HepG2 (cell line): ENCODE measurements around the gene MCF2L. TPM values are rescaled to one million over a fixed set of nuclear protein-coding genes. Genes with fewer than 3 reads are reported as not detected.

ENCODE experiments used
- CAMTA2 ChIP-seq: sonication (generic); formaldehyde crosslinking; IDR thresholded peaks from 2 replicates; pipeline ENCODE4 v1.4.0; 2020; ENCODE audit warnings: mild to moderate bottlenecking, missing genetic modification reagents, borderline replicate concordance
- CHD2 ChIP-seq: IDR thresholded peaks from 2 replicates; pipeline ENCODE4 v1.6.1; 2011; ENCODE audit warnings: low read depth, low read length, improper control_type of control experiment
- EP300 ChIP-seq, 3 experiments: sonication (generic) in 1 of 3; formaldehyde crosslinking in 1 of 3; IDR thresholded peaks; 2 replicates each; pipeline versions ENCODE4 v1.5.1 to v1.6.1; 2011 to 2020; ENCODE audit warnings: low read depth in 2 of 3, low read length in 2 of 3, borderline replicate concordance in 1 of 3, improper control_type of control experiment in 1 of 3, mild to moderate bottlenecking in 1 of 3, missing genetic modification reagents in 1 of 3, moderate library complexity in 1 of 3
- HDAC2 ChIP-seq: sonication (generic); formaldehyde crosslinking; IDR thresholded peaks from 2 replicates; pipeline ENCODE4 v1.4.0; 2020; ENCODE audit warnings: missing genetic modification reagents
- HNF4A ChIP-seq: sonication (generic); formaldehyde crosslinking; IDR thresholded peaks from 2 replicates; pipeline ENCODE4 v1.4.0; 2020; ENCODE audit warnings: missing genetic modification reagents
- KLF15 ChIP-seq: sonication (generic); formaldehyde crosslinking; IDR thresholded peaks from 2 replicates; pipeline ENCODE4 v1.8.1; 2023; ENCODE audit warnings: borderline replicate concordance, mild to moderate bottlenecking, inconsistent platforms, missing genetic modification reagents, mixed read lengths
- MXD4 ChIP-seq: IDR thresholded peaks from 2 replicates; pipeline ENCODE4 v1.6.1; 2016; ENCODE audit warnings: mild to moderate bottlenecking, missing biosample characterization, missing genetic modification reagents
- RBAK ChIP-seq: sonication (generic); formaldehyde crosslinking; IDR thresholded peaks from 2 replicates; pipeline ENCODE4 v1.5.1; 2020; ENCODE audit warnings: mild to moderate bottlenecking, missing genetic modification reagents
- SMAD9 ChIP-seq: sonication (generic); formaldehyde crosslinking; IDR thresholded peaks from 2 replicates; pipeline ENCODE4 v1.5.1; 2020; ENCODE audit warnings: mild to moderate bottlenecking, missing genetic modification reagents
- ZBTB42 ChIP-seq: sonication (generic); formaldehyde crosslinking; IDR thresholded peaks from 2 replicates; pipeline ENCODE4 v1.5.0; 2020; ENCODE audit warnings: mild to moderate bottlenecking, missing genetic modification reagents
- ZEB1 ChIP-seq: IDR thresholded peaks from 2 replicates; pipeline ENCODE4 v1.6.1; 2012; ENCODE audit warnings: mild to moderate bottlenecking, low read depth, inconsistent platforms; ENCODE audit not compliant: insufficient replicate concordance
- ZNF331 ChIP-seq: sonication (generic); formaldehyde crosslinking; IDR thresholded peaks from 2 replicates; pipeline ENCODE4 v1.4.0; 2020; ENCODE audit warnings: missing genetic modification reagents
- ZNF496 ChIP-seq: sonication (generic); formaldehyde crosslinking; IDR thresholded peaks from 2 replicates; pipeline ENCODE4 v1.8.1; 2023; ENCODE audit warnings: mild to moderate bottlenecking, moderate library complexity, missing genetic modification reagents; ENCODE audit not compliant: insufficient replicate concordance
- ZNF816 ChIP-seq: sonication (generic); formaldehyde crosslinking; IDR thresholded peaks from 2 replicates; pipeline ENCODE4 v1.8.0; 2022; ENCODE audit warnings: missing genetic modification reagents, mild to moderate bottlenecking, borderline replicate concordance
- ZNF878 ChIP-seq: sonication (generic); formaldehyde crosslinking; IDR thresholded peaks from 2 replicates; pipeline ENCODE4 v1.8.1; 2023; ENCODE audit warnings: mild to moderate bottlenecking, missing genetic modification reagents, moderate library complexity
- ZNF891 ChIP-seq: sonication (generic); formaldehyde crosslinking; IDR thresholded peaks from 2 replicates; pipeline ENCODE4 v1.5.0; 2020; ENCODE audit warnings: mild to moderate bottlenecking, missing genetic modification reagents
- ZSCAN12 ChIP-seq: sonication (generic); formaldehyde crosslinking; IDR thresholded peaks from 2 replicates; pipeline ENCODE4 v1.9.0; 2021; ENCODE audit warnings: mild to moderate bottlenecking, missing genetic modification reagents
- polyA plus RNA-seq, 8 experiments: library from polyadenylated mRNA; depleted of rRNA in 3 of 8; stranded (reverse) in 7 of 8; unstranded in 1 of 8; fragments of >200 nt; fragmentation: Illumina TruSeq in 4 of 8; extraction: Trizol in 4 of 8; gene quantifications; 2 replicates each; pipeline versions ENCODE4 v1.2.1 to v1.2.3, GENCODE V29; 2011 to 2016; ENCODE audit warnings: low read depth in 4 of 8, missing spikeins in 1 of 8, mixed read lengths in 1 of 8; ENCODE audit not compliant: insufficient read depth in 1 of 8
- total RNA-seq, 5 experiments: library from RNA; depleted of rRNA; stranded (reverse); fragments of >200 nt; fragmentation: Illumina TruSeq; extraction: Trizol; gene quantifications; 2 replicates each; pipeline ENCODE4 v1.2.3, GENCODE V29; 2016; ENCODE audit warnings: low read depth in 1 of 5
- TF ChIP-seq, protein P1 (sequence below): sonication (generic); formaldehyde crosslinking; IDR thresholded peaks from 2 replicates; pipeline ENCODE4 v1.4.0; 2020; ENCODE audit warnings: mild to moderate bottlenecking, low read depth, missing genetic modification reagents
- TF ChIP-seq, protein P2 (sequence below): sonication (generic); formaldehyde crosslinking; IDR thresholded peaks from 2 replicates; pipeline ENCODE4 v1.5.1; 2020; ENCODE audit warnings: missing genetic modification reagents, mild to moderate bottlenecking, borderline replicate concordance
- TF ChIP-seq, protein P3 (sequence below): sonication (generic); formaldehyde crosslinking; IDR thresholded peaks from 2 replicates; pipeline ENCODE4 v1.8.1; 2023; ENCODE audit warnings: mild to moderate bottlenecking, missing genetic modification reagents, borderline replicate concordance
- TF ChIP-seq, protein P4 (sequence below): sonication (generic); formaldehyde crosslinking; IDR thresholded peaks from 2 replicates; pipeline ENCODE4 v1.8.0; 2022; ENCODE audit warnings: missing genetic modification reagents, mild to moderate bottlenecking, inconsistent platforms, borderline replicate concordance
- TF ChIP-seq, protein P5 (sequence below), 2 experiments: sonication (generic) in 1 of 2; formaldehyde crosslinking in 1 of 2; IDR thresholded peaks; 2 replicates each; pipeline versions ENCODE4 v1.4.0 to v1.6.1; 2018 to 2020; ENCODE audit warnings: missing genetic modification reagents in 2 of 2, borderline replicate concordance in 1 of 2, low read depth in 1 of 2, mild to moderate bottlenecking in 1 of 2, missing biosample characterization in 1 of 2

The MCF2L gene
- total and polyA plus RNA-seq, 2 of the 13 experiments (the other 11 are each of a cell fraction or from before 2014, with no cell fraction given) = 19.4 to 28.4 TPM

DNA sequence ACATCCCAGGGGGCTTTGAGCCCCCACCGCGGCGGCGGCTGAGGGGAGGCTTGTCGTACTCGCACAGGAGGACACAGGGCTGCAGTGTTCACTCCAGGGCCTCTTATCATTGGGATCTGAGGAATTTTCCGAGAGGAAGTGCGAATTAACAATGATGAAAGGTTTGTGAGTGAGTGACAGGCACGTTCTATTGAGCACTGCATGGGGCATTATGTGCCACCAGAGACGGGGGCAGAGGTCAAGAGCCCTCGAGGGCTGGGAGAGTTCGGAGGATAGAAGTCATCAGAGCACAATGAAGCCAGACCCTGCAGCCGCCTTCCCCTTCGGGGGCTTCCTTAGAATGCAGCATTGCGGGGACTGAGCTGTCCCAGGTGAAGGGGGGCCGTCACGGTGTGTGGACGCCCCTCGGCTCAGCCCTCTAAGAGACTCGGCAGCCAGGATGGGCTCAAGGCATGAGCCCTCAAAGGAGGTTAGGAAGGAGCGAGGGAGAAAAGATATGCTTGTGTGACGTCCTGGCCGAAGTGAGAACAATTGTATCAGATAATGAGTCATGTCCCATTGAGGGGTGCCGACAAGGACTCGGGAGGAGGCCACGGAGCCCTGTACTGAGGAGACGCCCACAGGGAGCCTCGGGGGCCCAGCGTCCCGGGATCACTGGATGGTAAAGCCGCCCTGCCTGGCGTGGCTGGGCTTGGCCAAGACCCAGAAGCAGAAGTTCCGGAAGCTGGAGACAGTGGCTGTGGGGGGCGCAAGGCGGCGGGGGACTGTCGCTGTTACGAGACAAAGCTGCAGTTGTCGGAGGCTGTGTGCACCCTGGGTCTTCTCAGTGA, 53.9 kb downstream of the MCF2L start (continued):
- TF ChIP-seq, protein P1, sequence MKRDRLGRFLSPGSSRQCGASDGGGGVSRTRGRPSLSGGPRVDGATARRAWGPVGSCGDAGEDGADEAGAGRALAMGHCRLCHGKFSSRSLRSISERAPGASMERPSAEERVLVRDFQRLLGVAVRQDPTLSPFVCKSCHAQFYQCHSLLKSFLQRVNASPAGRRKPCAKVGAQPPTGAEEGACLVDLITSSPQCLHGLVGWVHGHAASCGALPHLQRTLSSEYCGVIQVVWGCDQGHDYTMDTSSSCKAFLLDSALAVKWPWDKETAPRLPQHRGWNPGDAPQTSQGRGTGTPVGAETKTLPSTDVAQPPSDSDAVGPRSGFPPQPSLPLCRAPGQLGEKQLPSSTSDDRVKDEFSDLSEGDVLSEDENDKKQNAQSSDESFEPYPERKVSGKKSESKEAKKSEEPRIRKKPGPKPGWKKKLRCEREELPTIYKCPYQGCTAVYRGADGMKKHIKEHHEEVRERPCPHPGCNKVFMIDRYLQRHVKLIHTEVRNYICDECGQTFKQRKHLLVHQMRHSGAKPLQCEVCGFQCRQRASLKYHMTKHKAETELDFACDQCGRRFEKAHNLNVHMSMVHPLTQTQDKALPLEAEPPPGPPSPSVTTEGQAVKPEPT = no peak
- peak; percentile 84; the same call in 1 of the 2 replicates for TF ChIP-seq ZSCAN12 (CRISPR knock-in tag)
- no peak for TF ChIP-seq KLF15 (CRISPR knock-in tag)
- peak; percentile 68; the same call in 1 of the 2 replicates for TF ChIP-seq ZNF878 (CRISPR knock-in tag)
- TF ChIP-seq CHD2 = no peak
- TF ChIP-seq MXD4 (CRISPR knock-in tag) = peak; percentile 61; the same call in 1 of the 2 replicates
- TF ChIP-seq, protein P2, sequence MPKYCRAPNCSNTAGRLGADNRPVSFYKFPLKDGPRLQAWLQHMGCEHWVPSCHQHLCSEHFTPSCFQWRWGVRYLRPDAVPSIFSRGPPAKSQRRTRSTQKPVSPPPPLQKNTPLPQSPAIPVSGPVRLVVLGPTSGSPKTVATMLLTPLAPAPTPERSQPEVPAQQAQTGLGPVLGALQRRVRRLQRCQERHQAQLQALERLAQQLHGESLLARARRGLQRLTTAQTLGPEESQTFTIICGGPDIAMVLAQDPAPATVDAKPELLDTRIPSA (CRISPR knock-in tag) = no peak
- TF ChIP-seq RBAK (CRISPR knock-in tag) = no peak
- TF ChIP-seq EP300 (IDR thresholded peaks at IDR 0.05; ENCODE audit: low read depth in 2 of 2, low read length in 2 of 2) = peak; percentile 69 to 92; a peak in 3 of 4 replicates
- peak; percentile 93 for TF ChIP-seq EP300 (CRISPR knock-in tag; IDR thresholded peaks at IDR 0.05; ENCODE audit: borderline replicate concordance)
- TF ChIP-seq SMAD9 (CRISPR knock-in tag) = no peak
- no peak for TF ChIP-seq ZEB1
- TF ChIP-seq CAMTA2 (CRISPR knock-in tag) = no peak
- TF ChIP-seq, protein P3, sequence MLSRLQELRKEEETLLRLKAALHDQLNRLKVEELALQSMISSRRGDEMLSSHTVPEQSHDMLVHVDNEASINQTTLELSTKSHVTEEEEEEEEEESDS (CRISPR knock-in tag) = no peak
- peak; percentile 75 for TF ChIP-seq HNF4A (CRISPR knock-in tag)
- no peak for TF ChIP-seq ZBTB42 (CRISPR knock-in tag)
- TF ChIP-seq, protein P4, sequence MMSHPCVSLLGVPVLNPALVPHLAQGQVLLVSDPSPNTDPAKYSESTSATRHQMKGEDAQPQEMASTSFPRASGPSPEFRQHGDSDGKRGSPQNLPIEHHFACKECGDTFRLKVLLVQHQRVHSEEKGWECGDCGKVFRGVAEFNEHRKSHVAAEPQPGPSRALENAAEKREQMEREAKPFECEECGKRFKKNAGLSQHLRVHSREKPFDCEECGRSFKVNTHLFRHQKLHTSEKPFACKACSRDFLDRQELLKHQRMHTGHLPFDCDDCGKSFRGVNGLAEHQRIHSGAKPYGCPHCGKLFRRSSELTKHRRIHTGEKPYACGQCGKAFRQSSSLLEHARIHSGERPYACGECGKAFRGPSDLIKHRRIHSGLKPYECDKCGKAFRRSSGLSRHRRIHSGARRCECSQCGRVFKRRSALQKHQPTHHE (CRISPR knock-in tag) = peak; percentile 42; the same call in 1 of the 2 replicates
- TF ChIP-seq ZNF891 = no peak; the same call in 1 of the 2 replicates
- TF ChIP-seq HDAC2 (CRISPR knock-in tag) = peak; percentile 95
- TF ChIP-seq ZNF816 (CRISPR knock-in tag) = no peak; the same call in 1 of the 2 replicates
- TF ChIP-seq, protein P5, sequence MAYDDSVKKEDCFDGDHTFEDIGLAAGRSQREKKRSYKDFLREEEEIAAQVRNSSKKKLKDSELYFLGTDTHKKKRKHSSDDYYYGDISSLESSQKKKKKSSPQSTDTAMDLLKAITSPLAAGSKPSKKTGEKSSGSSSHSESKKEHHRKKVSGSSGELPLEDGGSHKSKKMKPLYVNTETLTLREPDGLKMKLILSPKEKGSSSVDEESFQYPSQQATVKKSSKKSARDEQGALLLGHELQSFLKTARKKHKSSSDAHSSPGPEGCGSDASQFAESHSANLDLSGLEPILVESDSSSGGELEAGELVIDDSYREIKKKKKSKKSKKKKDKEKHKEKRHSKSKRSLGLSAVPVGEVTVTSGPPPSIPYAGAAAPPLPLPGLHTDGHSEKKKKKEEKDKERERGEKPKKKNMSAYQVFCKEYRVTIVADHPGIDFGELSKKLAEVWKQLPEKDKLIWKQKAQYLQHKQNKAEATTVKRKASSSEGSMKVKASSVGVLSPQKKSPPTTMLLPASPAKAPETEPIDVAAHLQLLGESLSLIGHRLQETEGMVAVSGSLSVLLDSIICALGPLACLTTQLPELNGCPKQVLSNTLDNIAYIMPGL (CRISPR knock-in tag; IDR thresholded peaks at IDR 0.05; ENCODE audit: borderline replicate concordance in 1 of 2, low read depth in 1 of 2) = peak; percentile 50 to 65; a peak in 1 of 4 replicates
- TF ChIP-seq ZNF331 (CRISPR knock-in tag) = peak; percentile 35; the same call in 1 of the 2 replicates
- no peak for TF ChIP-seq ZNF496 (CRISPR knock-in tag)
